ENCODE measurements around the gene MYBPC2.

MYBPC2 gene

DNA sequence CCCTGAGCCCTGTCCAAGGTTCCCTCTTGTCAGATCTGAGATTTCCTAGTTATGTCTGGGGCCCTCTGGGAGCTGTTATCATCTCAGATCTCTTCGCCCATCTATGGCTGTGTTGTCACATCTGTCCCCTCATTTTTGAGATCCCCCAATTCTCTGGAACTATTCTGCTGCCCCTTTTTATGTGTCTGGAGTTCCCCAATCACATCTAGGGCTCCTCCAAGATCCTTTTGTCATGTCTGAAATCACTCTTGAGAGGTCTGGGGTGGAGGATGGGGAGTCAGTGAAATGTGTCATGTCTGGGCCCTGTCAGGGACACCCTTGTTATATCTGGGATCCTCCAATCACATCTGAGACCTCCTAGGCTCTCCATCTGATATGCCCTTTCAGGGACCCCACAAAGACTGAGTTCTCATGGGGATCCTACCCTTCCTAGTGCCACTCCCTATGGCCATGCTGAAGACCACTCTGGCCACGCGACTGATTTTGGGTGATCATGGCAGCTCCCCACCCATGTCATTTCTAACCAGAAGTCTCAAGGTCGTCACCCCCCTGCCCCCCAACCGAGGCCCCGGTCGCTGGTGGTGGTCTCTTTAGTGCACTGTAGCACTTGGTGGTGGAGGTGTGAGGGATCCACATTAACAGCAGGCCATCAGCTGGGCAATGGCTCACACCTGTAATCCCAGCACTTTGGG, 3.8 kb upstream of the MYBPC2 start:
- TF ChIP-seq ZNF70 (CRISPR knock-in tag; IDR thresholded peaks at IDR 0.05) (no peak), OSR1 (CRISPR knock-in tag; IDR thresholded peaks at IDR 0.05) (no peak), CSDC2 (CRISPR knock-in tag; IDR thresholded peaks at IDR 0.05) (no peak), ZC3H10 (CRISPR knock-in tag; IDR thresholded peaks at IDR 0.05) (no peak), ARNTL (CRISPR knock-in tag; IDR thresholded peaks at IDR 0.05; ENCODE audit: borderline replicate concordance, low read depth) (no peak), BACH2 (CRISPR knock-in tag; IDR thresholded peaks at IDR 0.05; ENCODE audit: borderline replicate concordance) (no peak), TCF4 (CRISPR knock-in tag; IDR thresholded peaks at IDR 0.05; ENCODE audit: borderline replicate concordance) (no peak), ZFP30 (CRISPR knock-in tag; IDR thresholded peaks at IDR 0.05) (no peak), GLIS3 (CRISPR knock-in tag; IDR thresholded peaks at IDR 0.05) (no peak), RARB (CRISPR knock-in tag; IDR thresholded peaks at IDR 0.05) (no peak), ZNF565 (CRISPR knock-in tag; conservative IDR thresholded peaks at IDR 0.05; ENCODE audit: low read depth) (no peak), ZNF8 (CRISPR knock-in tag; IDR thresholded peaks at IDR 0.05) (no peak), ESRRG (CRISPR knock-in tag; IDR thresholded peaks at IDR 0.05) (no peak), SNAI2 (CRISPR knock-in tag; IDR thresholded peaks at IDR 0.05) (no peak), ISL1 (CRISPR knock-in tag; IDR thresholded peaks at IDR 0.05) (no peak)
- TF ChIP-seq, protein P1, sequence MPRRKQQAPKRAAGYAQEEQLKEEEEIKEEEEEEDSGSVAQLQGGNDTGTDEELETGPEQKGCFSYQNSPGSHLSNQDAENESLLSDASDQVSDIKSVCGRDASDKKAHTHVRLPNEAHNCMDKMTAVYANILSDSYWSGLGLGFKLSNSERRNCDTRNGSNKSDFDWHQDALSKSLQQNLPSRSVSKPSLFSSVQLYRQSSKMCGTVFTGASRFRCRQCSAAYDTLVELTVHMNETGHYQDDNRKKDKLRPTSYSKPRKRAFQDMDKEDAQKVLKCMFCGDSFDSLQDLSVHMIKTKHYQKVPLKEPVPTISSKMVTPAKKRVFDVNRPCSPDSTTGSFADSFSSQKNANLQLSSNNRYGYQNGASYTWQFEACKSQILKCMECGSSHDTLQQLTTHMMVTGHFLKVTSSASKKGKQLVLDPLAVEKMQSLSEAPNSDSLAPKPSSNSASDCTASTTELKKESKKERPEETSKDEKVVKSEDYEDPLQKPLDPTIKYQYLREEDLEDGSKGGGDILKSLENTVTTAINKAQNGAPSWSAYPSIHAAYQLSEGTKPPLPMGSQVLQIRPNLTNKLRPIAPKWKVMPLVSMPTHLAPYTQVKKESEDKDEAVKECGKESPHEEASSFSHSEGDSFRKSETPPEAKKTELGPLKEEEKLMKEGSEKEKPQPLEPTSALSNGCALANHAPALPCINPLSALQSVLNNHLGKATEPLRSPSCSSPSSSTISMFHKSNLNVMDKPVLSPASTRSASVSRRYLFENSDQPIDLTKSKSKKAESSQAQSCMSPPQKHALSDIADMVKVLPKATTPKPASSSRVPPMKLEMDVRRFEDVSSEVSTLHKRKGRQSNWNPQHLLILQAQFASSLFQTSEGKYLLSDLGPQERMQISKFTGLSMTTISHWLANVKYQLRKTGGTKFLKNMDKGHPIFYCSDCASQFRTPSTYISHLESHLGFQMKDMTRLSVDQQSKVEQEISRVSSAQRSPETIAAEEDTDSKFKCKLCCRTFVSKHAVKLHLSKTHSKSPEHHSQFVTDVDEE (CRISPR knock-in tag; IDR thresholded peaks at IDR 0.05) = no peak
- TF ChIP-seq, protein P2, sequence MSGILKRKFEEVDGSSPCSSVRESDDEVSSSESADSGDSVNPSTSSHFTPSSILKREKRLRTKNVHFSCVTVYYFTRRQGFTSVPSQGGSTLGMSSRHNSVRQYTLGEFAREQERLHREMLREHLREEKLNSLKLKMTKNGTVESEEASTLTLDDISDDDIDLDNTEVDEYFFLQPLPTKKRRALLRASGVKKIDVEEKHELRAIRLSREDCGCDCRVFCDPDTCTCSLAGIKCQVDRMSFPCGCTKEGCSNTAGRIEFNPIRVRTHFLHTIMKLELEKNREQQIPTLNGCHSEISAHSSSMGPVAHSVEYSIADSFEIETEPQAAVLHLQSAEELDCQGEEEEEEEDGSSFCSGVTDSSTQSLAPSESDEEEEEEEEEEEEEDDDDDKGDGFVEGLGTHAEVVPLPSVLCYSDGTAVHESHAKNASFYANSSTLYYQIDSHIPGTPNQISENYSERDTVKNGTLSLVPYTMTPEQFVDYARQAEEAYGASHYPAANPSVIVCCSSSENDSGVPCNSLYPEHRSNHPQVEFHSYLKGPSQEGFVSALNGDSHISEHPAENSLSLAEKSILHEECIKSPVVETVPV (CRISPR knock-in tag; IDR thresholded peaks at IDR 0.05) = no peak
- TF ChIP-seq, protein P3, sequence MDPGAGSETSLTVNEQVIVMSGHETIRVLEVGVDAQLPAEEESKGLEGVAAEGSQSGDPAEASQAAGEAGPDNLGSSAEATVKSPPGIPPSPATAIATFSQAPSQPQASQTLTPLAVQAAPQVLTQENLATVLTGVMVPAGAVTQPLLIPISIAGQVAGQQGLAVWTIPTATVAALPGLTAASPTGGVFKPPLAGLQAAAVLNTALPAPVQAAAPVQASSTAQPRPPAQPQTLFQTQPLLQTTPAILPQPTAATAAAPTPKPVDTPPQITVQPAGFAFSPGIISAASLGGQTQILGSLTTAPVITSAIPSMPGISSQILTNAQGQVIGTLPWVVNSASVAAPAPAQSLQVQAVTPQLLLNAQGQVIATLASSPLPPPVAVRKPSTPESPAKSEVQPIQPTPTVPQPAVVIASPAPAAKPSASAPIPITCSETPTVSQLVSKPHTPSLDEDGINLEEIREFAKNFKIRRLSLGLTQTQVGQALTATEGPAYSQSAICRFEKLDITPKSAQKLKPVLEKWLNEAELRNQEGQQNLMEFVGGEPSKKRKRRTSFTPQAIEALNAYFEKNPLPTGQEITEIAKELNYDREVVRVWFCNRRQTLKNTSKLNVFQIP (CRISPR knock-in tag; IDR thresholded peaks at IDR 0.05; ENCODE audit: borderline replicate concordance, low read depth) = no peak
- TF ChIP-seq, protein P4, sequence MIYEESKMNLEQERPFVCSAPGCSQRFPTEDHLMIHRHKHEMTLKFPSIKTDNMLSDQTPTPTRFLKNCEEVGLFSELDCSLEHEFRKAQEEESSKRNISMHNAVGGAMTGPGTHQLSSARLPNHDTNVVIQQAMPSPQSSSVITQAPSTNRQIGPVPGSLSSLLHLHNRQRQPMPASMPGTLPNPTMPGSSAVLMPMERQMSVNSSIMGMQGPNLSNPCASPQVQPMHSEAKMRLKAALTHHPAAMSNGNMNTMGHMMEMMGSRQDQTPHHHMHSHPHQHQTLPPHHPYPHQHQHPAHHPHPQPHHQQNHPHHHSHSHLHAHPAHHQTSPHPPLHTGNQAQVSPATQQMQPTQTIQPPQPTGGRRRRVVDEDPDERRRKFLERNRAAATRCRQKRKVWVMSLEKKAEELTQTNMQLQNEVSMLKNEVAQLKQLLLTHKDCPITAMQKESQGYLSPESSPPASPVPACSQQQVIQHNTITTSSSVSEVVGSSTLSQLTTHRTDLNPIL (CRISPR knock-in tag; IDR thresholded peaks at IDR 0.05; ENCODE audit: low read depth) = no peak
- no peak for ATAC-seq

DNA sequence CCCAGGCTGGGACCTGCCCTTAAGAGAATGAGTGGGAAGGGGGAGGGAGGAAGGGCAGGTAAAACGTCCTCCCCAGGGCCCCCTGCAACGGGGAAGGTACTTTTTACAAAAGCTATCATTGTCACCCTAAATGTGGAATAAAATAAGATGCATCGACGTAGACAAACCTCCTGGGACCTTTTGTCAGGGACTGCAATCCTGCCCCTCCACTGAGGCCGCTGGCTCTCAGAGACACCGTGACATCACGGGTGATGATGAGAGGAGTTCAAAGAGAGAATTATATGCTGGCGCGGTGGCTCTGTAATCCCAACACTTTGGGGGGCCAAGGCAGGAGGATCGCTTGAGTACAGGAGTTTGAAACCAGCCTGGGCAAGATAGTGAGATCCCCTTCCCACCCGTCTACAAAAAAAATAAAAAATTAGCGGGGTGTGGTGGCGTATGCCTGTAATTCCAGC, 1.8 kb upstream of the MYBPC2 start:
- TF ChIP-seq TCF4 (CRISPR knock-in tag; IDR thresholded peaks at IDR 0.05; ENCODE audit: borderline replicate concordance) (no peak), TOX (CRISPR knock-in tag; IDR thresholded peaks at IDR 0.05; ENCODE audit: borderline replicate concordance) (no peak), ZFP3 (CRISPR knock-in tag; IDR thresholded peaks at IDR 0.05) (no peak), OSR1 (CRISPR knock-in tag; IDR thresholded peaks at IDR 0.05) (no peak), PPARA (CRISPR knock-in tag; IDR thresholded peaks at IDR 0.05; ENCODE audit: borderline replicate concordance) (no peak), ZNF565 (CRISPR knock-in tag; conservative IDR thresholded peaks at IDR 0.05; ENCODE audit: low read depth) (no peak), ZNF8 (CRISPR knock-in tag; IDR thresholded peaks at IDR 0.05) (no peak), ESRRG (CRISPR knock-in tag; IDR thresholded peaks at IDR 0.05) (no peak), ZNF70 (CRISPR knock-in tag; IDR thresholded peaks at IDR 0.05) (no peak), CSDC2 (CRISPR knock-in tag; IDR thresholded peaks at IDR 0.05) (no peak), ISL1 (CRISPR knock-in tag; IDR thresholded peaks at IDR 0.05) (no peak), ZC3H10 (CRISPR knock-in tag; IDR thresholded peaks at IDR 0.05) (no peak)
- TF ChIP-seq, protein P1 (CRISPR knock-in tag; IDR thresholded peaks at IDR 0.05) = no peak
- TF ChIP-seq, protein P3 (CRISPR knock-in tag; IDR thresholded peaks at IDR 0.05; ENCODE audit: borderline replicate concordance, low read depth) = no peak
- TF ChIP-seq, protein P4 (CRISPR knock-in tag; IDR thresholded peaks at IDR 0.05; ENCODE audit: low read depth) = no peak
- no peak for ATAC-seq

All from SK-N-SH treated with all-trans-retinoic acid at 6 μM for 48 hours (cell line).